ENCODE results near the gene COBL. TPM values are rescaled to one million over a fixed set of nuclear protein-coding genes. Genes with fewer than 3 reads are reported as not detected.

Gene COBL
- total and polyA plus RNA-seq, 2 of the 8 experiments (the other 6 are each of a cell fraction or from before 2014, with no cell fraction given), result 13.8 to 40.4 TPM

- no peak for TF ChIP-seq TAF1 (IDR thresholded peaks at IDR 0.05; ENCODE audit: low read depth, low read length)
Observed at GRCh38 chr7:51026341-51026740, 290.3 kb downstream of the COBL start (continued).
